Activated CD4-positive, alpha-beta T cell treated with anti-CD3 and anti-CD28 coated beads for 4 hours (primary cell): ENCODE results near the gene SORBS1.

Experiments used
- DNase-seq, 2 donors: peaks; one replicate each; pipeline ENCODE4 v3.0.0-alpha.2; 2020

Gene SORBS1

GRCh38 chr10:95305606-95306317 lies 255.4 kb downstream of the SORBS1 start:
- no peak for DNase-seq

GRCh38 chr10:95304976-95305375 lies 256.2 kb downstream of the SORBS1 start:
- no peak for DNase-seq

- DNase-seq = no peak
These were observed 256.7 kb downstream of the SORBS1 start for GRCh38 chr10:95304463-95304862.

- DNase-seq = no peak
These were observed 257.2 kb downstream of the SORBS1 start for GRCh38 chr10:95303950-95304349.

GRCh38 chr10:95303535-95303934 lies 257.6 kb downstream of the SORBS1 start:
- DNase-seq = no peak

- DNase-seq = no peak
These were observed 261.1 kb downstream of the SORBS1 start for GRCh38 chr10:95300022-95300539.

- no peak for DNase-seq
These were observed 263.8 kb downstream of the SORBS1 start for GRCh38 chr10:95297402-95297801.

GRCh38 chr10:95296764-95297163 lies 264.4 kb downstream of the SORBS1 start:
- DNase-seq = no peak

GRCh38 chr10:95295031-95295755 lies 266.0 kb downstream of the SORBS1 start:
- peak in 1 of 2 donors; percentile 3 for DNase-seq

GRCh38 chr10:95293631-95294030 lies 267.5 kb downstream of the SORBS1 start:
- no peak for DNase-seq

GRCh38 chr10:95291365-95292039 lies 269.7 kb downstream of the SORBS1 start:
- DNase-seq = no peak

- peak; percentile 7 to 8 for DNase-seq
These were observed 270.5 kb downstream of the SORBS1 start, which contains the start of gene PDLIM1 for GRCh38 chr10:95290461-95291364. PDLIM1 (minus strand) TSS chr10:95291003; CDS start chr10:95290915, 88 bp downstream.

GRCh38 chr10:95289921-95290421 lies 271.2 kb downstream of the SORBS1 start:
- no peak for DNase-seq

- DNase-seq = no peak
These were observed 271.9 kb downstream of the SORBS1 start for GRCh38 chr10:95289003-95289920.

- DNase-seq = no peak
These were observed 272.9 kb downstream of the SORBS1 start for GRCh38 chr10:95288303-95288702.

GRCh38 chr10:95287281-95287680 lies 273.9 kb downstream of the SORBS1 start:
- DNase-seq = no peak

GRCh38 chr10:95286707-95287106 lies 274.5 kb downstream of the SORBS1 start:
- DNase-seq = no peak

- DNase-seq = no peak
These were observed 275.6 kb downstream of the SORBS1 start for GRCh38 chr10:95285556-95285955.

- DNase-seq = no peak
These were observed 276.4 kb downstream of the SORBS1 start for GRCh38 chr10:95284807-95285206.

- no peak for DNase-seq
These were observed 279.1 kb downstream of the SORBS1 start for GRCh38 chr10:95282107-95282506.

- DNase-seq = no peak
These were observed 280.0 kb downstream of the SORBS1 start for GRCh38 chr10:95281206-95281605.
